ENCODE measurements around the gene GLI2.

The GLI2 gene

DNA sequence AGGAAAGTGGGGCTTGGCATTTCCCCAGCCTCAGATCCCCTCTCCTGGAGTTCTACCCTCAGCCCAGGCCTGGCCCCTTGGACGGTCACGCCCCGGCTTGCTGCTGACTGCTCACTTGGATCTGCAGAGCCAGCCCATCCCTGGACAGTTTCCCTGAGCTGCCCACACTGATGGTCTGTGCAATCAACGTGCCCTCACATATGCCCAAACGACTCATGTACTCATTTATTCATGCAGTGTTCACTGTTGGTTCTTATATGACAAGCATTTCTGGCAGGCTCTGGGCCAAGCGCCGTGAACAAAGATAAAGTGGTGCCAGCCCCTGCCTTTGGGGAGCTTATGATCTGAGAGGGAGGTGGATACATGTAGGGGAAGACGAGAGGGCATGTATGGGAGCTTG lies 20.3 kb upstream of the GLI2 start:
- no peak for DNase-seq

- DNase-seq, result no peak
These were observed 19.7 kb upstream of the GLI2 start for GRCh38 chr2:120715941-120716340.

- no peak for DNase-seq
These were observed 18.8 kb upstream of the GLI2 start for GRCh38 chr2:120716641-120717585.

GRCh38 chr2:120719491-120719890 lies 16.2 kb upstream of the GLI2 start:
- no peak for DNase-seq

- no peak for DNase-seq
These were observed 15.4 kb upstream of the GLI2 start for GRCh38 chr2:120720231-120720630.

- DNase-seq, result no peak
These were observed 14.8 kb upstream of the GLI2 start for GRCh38 chr2:120720746-120721375.

DNA sequence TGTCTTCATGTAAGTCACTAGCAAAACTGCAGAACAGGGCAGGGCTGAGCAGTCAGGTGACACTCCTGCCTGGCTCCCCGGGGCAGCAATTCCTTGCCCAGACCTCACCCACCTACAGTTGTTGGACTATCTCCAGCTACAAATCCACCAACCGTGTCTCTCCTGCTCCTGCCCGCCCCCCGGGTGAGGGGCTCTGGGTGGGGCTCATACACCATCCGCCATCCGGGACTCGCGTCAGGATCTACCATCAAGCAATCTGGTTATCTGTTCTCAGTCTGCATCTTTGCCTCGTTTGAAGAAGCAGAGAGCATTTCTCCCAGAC lies 13.5 kb upstream of the GLI2 start:
- no peak for DNase-seq

DNA sequence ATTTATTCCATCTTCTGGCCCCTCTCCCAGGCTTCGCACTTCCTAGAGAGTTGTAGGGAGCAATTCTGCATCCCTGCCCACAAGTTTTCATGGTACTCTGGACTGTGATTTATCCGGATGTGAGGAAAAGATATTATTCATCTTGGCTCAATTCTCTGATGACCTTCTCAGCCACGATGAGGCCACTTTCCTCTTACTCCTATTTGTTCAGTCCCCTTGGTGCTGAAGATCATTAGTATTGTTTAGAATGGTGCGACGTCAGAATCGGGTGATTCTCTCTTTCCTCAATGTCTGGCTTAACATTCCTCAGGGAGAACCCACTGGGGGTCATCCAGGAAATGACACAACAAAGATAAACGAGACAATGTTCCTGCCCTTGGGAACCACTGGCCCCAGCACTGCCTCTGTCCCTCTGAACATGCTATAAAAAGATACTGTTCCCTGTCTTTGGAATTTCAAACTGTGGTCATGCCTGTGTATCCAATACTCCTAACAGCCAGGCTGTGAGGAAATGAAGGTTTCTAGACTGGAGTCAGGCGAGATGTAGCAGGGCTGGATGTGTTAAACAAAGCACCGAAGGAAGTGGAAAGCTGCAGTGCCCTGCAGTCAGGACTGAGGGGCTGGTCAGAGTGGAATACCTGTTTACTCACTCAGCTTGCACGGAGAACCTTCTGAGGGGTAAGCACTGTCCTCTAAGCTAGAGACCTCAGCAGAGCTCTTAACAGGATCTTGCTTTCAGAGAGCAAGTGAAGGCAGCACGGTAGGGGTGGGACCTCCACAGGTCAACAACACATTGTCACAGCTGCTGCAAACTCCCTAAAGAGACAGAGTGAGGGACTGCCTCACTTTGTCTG lies 12.9 kb upstream of the GLI2 start:
- DNase-seq, result no peak

- DNase-seq, result no peak
These were observed 9.4 kb upstream of the GLI2 start for GRCh38 chr2:120726245-120726644.

DNA sequence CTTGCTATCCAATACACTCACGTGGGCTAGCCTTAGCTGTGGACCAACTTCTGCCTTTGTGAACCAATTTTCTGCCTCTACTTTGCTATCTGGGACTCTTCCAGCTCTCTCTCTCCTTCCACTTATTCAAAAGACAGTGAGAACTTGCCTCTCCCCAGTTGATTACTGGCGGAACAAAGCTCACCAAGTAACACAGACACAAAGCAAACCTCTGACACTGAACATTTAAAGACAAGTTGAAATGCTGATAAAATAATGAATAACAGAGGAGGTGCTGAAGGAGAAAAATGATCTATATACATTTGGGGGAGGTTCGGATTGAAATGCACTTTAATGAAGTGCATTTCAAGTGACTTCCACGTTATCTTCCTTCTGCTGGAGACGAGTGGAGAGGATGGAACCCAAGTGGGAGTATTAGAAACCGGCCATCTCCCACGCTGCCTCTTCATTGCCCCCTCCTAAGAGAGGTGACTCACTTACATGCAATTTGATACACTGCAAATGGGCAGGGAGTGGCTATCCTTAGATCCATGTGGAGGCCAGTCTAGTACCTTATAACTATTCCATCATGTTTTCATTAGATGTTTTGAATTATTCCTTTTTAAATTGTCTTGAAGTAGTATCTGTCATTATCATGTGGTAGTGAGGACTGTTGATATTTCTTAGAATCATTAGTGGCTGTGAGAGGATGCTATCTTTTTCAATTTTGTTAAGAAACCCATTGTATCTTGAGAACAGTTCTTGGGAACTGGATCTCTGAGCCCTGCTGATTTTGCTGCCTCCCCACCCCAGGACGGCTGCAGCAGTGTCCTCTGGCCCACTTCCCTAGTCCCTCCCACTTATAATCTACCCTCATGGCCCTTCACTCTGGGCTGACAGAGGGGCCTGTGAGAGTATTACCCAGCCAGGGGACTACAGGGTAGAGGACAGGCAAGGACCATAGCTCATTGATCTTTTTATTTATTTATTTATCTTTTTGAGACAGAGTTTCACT lies 6.0 kb upstream of the GLI2 start:
- no peak for DNase-seq

DNA sequence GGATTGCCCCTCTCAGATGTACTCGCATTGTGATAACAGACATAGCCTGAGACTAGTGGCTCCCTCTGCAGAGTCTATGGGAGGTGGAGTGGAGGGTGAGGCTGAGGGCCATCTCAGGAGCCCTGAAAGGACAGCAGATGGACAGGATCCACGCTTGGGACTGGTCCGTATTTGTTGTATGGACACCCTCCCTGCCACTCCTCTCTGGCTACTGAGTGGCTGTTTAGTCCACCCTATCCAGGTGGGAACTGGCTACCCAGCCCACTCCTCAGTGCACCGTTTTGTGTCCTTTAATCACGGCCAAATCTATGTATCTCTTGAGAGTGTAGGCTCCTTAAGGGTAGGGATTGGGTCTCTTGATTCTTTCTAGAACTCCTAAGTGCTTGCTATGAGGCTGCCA lies 4.5 kb upstream of the GLI2 start:
- DNase-seq, result no peak

DNA sequence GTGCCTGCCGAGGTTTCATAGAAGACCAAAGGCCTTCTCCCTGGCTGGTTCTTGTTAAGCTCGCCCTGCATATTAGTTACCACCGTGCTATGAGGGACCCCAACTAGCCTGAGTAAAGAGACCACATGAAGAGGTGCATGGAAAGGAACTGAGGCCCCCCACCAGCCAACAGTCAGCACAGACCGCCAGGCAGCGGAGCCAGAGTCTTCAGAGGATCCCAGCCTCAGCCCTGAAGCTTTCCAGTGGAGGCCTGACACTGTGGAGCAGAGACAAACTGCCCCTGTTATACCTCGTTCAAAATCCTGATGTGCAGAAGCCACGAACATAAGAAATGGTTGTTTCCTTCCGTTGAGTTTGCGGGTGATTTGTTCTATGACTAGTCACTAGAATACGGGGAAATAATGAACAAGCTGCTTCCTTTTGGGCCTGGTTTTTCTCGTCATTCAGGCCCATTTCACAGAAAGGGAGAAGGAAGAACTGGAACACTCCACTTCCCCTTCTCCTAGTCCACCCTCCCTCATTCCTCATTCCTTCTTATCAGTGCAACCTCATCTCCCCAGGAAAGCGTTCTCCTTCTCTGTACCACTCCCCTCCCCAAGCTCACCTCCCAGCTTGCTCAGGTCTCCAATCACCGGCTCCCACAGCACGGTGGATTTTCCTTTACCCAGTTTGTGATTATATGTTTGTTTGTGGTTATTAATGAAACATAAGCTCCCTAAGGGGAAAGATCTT lies 3.0 kb upstream of the GLI2 start:
- no peak for DNase-seq

- DNase-seq, result no peak
These were observed 2.3 kb upstream of the GLI2 start for GRCh38 chr2:120733238-120733932.

- no peak for DNase-seq
These were observed 577 bp upstream of the GLI2 start for GRCh38 chr2:120734930-120735651.

GRCh38 chr2:120736202-120736623 lies 545 bp downstream of the GLI2 start:
- peak in 1 of 2 experiments; percentile 56 for DNase-seq

- peak in 1 of 2 experiments; percentile 57 for DNase-seq
These were observed 1.1 kb downstream of the GLI2 start for GRCh38 chr2:120736624-120737339.

DNA sequence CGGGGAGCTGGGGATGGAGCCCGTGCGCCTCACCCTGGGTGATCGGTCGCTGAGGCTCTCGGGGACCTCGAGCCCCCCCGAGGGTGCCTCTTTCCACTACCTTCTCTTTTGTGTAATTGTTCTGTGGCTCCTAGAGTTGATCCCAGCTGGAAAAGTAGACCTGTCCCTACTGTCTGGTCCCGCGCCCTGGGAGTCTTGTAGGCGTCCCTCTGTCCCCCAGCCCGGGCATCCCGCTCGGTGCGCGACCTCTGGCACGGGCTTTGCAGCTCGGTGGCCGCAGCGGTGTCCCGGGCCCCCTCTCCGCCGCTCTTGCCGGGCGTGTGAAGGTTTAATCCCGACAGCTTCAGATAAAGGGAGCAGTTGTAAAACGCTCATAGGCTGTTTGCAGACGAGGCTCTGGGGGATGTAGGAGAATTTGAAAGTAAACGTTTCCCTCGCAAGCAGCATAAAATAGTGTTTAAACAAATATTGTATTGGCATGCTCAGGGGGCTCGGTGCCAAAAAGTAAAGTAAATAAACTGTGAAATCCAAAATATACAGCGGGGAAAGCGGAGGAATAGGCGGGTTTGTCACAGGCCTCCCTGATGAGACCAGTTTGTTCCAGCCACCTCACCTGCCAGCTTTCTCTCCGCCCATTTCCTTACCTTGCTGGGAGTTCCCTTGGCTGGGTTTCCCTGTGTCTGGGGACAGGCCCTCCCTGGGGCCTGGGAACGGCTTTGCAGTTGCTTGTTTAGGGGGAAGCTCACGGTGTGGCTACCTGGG lies 1.9 kb downstream of the GLI2 start:
- peak in 1 of 2 experiments; percentile 33 for DNase-seq

- DNase-seq, result no peak
These were observed 2.4 kb downstream of the GLI2 start for GRCh38 chr2:120738117-120738516.
